ENCODE data around the gene MORC4. TPM values are rescaled to one million over a fixed set of nuclear protein-coding genes. Genes with fewer than 3 reads are reported as not detected.

The MORC4 gene
- total RNA-seq, result 41.0 and 44.3 TPM in 2 replicates

GRCh38 chrX:107000013-107000515 is at the start of gene MORC4:
TSS of gene MORC4 (minus strand) at chrX:107000212. CDS start at chrX:106999969, 243 bp downstream.

GRCh38 chrX:106919932-106920452 is 80.0 kb downstream of the MORC4 start, which contains the start of gene CLDN2:
TSS of gene CLDN2 (plus strand) at chrX:106920402. CDS start at chrX:106928229, 7,827 bp downstream.

DNA sequence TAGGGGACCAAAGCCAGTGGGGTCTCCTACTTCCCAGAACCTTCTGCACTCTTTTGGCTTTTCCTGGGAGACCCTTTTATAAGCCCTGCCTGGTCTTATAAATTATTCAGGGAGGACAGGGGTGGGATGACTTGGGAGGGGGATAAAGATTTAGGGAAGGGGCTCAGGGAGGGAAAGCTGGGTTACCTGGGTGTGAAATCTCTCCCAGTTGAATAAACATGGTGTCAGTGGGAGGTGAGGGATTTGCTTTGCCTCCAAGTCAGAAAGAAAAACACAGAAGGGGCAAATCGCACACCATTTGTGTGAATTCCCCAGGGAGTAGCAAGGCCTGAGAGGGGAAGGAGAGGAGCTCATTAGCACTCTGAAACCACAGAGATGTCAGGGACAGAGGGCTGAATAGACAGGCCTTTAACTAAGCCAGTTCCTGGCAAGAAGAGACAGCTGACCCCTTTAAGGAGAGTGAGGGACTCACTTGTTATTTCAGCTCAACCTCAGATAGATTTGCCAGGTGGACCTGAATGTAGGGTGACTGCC is 96.7 kb downstream of the MORC4 start, which contains the start of gene RIPPLY1:
TSS of gene RIPPLY1 (minus strand) at position 51 of the 534 bp plus-strand sequence. CDS start 54 bp downstream, outside the sequence.

Other genes starting within 250 kb of the MORC4 start
- gene TBC1D8B, start 197.5 kb downstream of the MORC4 start, total RNA-seq, result 14.6 and 17.2 TPM in 2 replicates
- not detected in 2 replicates for gene RIPPLY1, start 96.9 kb downstream of the MORC4 start, total RNA-seq
- under 0.01 TPM in 2 replicates for gene CLDN2, start 79.8 kb downstream of the MORC4 start, total RNA-seq
- 8.6 and 11.8 TPM in 2 replicates for gene RBM41, start 118.6 kb upstream of the MORC4 start, total RNA-seq
- gene NUP62CL, start 206.2 kb upstream of the MORC4 start, total RNA-seq, result not detected in 2 replicates
- not detected in 2 replicates for gene DNAAF6, start 206.4 kb upstream of the MORC4 start, total RNA-seq